ENCODE results near the gene AFAP1L1. TPM values are rescaled to one million over a fixed set of nuclear protein-coding genes. Genes with fewer than 3 reads are reported as not detected.

AFAP1L1 gene
- total RNA-seq, 1 donor from 2014 or later = 8.3 TPM

DNA sequence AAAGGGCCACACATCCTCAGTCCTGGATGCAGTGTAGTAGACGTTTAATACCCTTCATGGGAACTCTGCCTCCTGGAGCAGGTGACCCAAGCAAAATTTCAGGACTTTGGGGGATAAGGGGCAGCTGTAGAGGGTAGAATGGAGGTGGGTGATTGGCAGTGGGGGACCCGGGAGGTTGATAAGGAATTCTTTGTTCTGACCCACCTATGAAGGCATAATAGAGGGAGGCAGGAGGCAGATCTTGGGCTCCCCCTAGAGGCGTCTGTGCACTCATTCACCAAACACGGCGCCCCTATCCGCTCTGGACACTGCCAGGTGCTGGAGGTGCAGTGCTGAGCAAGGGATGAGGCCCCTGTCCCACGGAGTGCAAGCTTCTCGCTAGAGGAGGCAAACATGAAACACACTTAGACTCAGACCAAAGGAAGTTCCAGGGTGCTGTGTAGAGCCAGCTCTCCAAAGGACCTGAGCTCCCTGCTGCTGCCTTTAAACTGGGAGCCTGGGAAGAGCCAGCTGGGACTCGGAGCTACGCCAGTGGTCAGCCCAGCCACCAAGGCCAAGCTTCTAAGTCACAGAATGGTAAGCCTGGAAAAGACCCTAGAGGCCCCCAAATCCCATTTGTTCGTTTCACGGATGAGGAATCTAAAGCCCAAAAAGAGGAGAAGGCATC is 99.8 kb downstream of the AFAP1L1 start:
- no peak overlapping the region for H3K27ac ChIP-seq (ENCODE audit: low read depth, low read length)
- H3K27me3 ChIP-seq (ENCODE audit: insufficient read depth, low read length) = no peaks in the 10 kb centered on the region
- H3K4me1 Mint-ChIP-seq (ENCODE audit: low read depth, unreplicated experiment) = peaks cover 13% of the 10 kb centered on the region
- H3K9me3 Mint-ChIP-seq (ENCODE audit: unreplicated experiment) = no peaks in the 10 kb centered on the region
- no peak overlapping the region for H3K4me2 ChIP-seq (ENCODE audit: low read length)
- H3K9ac ChIP-seq (ENCODE audit: low read length) = no peak overlapping the region
- H3K4me3 Mint-ChIP-seq (ENCODE audit: unreplicated experiment) = no peak overlapping the region
- H4K20me1 ChIP-seq (ENCODE audit: insufficient read depth, low read length) = no peaks in the 10 kb centered on the region
- H3K27me3 Mint-ChIP-seq (ENCODE audit: low read depth, unreplicated experiment) = no peaks in the 10 kb centered on the region
- no peak overlapping the region for H3K4me3 ChIP-seq (ENCODE audit: insufficient read depth, low read depth, low read length)
- FAIRE-seq = no peak
- no peaks in the 10 kb centered on the region for H3K4me1 ChIP-seq (ENCODE audit: insufficient read depth, low read length)
- H3K79me2 ChIP-seq (ENCODE audit: insufficient read depth, low read length) = no peaks in the 10 kb centered on the region
- peak; percentile 8 for DNase-seq (ENCODE audit: low read depth)
- no peaks in the 10 kb centered on the region for H3K36me3 ChIP-seq (ENCODE audit: insufficient read depth, low read length)
- H3K36me3 Mint-ChIP-seq (ENCODE audit: low read depth, unreplicated experiment) = no peaks in the 10 kb centered on the region
- TF ChIP-seq, protein P1, sequence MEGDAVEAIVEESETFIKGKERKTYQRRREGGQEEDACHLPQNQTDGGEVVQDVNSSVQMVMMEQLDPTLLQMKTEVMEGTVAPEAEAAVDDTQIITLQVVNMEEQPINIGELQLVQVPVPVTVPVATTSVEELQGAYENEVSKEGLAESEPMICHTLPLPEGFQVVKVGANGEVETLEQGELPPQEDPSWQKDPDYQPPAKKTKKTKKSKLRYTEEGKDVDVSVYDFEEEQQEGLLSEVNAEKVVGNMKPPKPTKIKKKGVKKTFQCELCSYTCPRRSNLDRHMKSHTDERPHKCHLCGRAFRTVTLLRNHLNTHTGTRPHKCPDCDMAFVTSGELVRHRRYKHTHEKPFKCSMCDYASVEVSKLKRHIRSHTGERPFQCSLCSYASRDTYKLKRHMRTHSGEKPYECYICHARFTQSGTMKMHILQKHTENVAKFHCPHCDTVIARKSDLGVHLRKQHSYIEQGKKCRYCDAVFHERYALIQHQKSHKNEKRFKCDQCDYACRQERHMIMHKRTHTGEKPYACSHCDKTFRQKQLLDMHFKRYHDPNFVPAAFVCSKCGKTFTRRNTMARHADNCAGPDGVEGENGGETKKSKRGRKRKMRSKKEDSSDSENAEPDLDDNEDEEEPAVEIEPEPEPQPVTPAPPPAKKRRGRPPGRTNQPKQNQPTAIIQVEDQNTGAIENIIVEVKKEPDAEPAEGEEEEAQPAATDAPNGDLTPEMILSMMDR (IDR thresholded peaks at IDR 0.05; ENCODE audit: insufficient read depth, low read depth, low read length) = peak; percentile 66
- TF ChIP-seq EZH2 (IDR thresholded peaks at IDR 0.05; ENCODE audit: insufficient read depth, low read length) = no peak
- no peak overlapping the region for H3K27ac Mint-ChIP-seq (ENCODE audit: unreplicated experiment)
- no peak overlapping the region for H2AFZ ChIP-seq (ENCODE audit: low read depth, low read length)
- no peaks in the 10 kb centered on the region for H3K9me3 ChIP-seq (ENCODE audit: insufficient read depth, low read depth, low read length)

DNA sequence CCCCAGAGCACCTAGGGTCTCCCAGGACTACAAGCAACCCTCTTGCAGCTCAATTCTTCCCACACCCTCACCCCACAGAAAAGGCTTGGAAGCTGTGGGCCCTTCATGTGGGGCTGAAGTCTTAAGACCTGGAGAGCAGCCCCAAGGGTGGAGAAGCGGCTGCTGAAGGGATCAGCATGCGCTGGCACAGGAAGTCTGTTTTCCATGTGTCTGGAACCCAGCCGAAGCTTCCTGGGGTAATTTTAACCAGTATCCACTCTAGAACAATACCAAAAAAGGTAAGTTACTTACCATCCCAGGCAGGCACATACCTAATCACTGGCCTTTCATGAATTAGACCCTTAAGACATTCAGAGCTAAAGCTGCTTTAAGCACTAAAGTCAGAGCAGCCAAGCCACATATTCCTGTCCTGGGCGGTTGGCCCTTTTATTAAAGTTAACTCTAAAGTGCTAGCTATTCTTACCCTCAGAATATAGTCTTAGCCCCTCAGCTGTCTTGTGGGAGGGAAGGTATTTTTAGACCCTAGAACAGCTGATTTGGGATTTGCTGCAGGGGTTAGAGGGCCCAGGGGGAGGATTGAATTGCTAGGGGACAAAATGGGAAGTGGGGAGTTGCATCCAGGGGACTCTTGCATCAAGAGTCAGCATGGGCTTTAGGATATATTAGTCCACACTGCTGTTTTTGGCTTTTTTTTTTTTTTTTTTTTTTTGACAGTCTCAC is 100.6 kb downstream of the AFAP1L1 start:
- H3K4me2 ChIP-seq (ENCODE audit: low read length) = no peak overlapping the region
- FAIRE-seq = no peak

More for the DNA sequence above, 100.6 kb downstream of the AFAP1L1 start:
- H3K36me3 ChIP-seq (ENCODE audit: insufficient read depth, low read length) = no peaks in the 10 kb centered on the region
- Mint-ChIP-seq H3K9me3 (ENCODE audit: unreplicated experiment) (no peaks in the 10 kb centered on the region), H3K36me3 (ENCODE audit: low read depth, unreplicated experiment) (no peaks in the 10 kb centered on the region), H3K4me3 (ENCODE audit: unreplicated experiment) (no peak overlapping the region), H3K4me1 (ENCODE audit: low read depth, unreplicated experiment) (peaks cover 7% of the 10 kb centered on the region), H3K27ac (ENCODE audit: unreplicated experiment) (no peak overlapping the region), H3K27me3 (ENCODE audit: low read depth, unreplicated experiment) (no peaks in the 10 kb centered on the region)
- H4K20me1 ChIP-seq (ENCODE audit: insufficient read depth, low read length) = no peaks in the 10 kb centered on the region
- H3K4me3 ChIP-seq (ENCODE audit: insufficient read depth, low read depth, low read length) = no peak overlapping the region
- H3K4me1 ChIP-seq (ENCODE audit: insufficient read depth, low read length) = no peaks in the 10 kb centered on the region
- H3K9me3 ChIP-seq (ENCODE audit: insufficient read depth, low read depth, low read length) = peaks cover 2% of the 10 kb centered on the region
- H3K27me3 ChIP-seq (ENCODE audit: insufficient read depth, low read length) = no peaks in the 10 kb centered on the region
- no peak overlapping the region for H3K9ac ChIP-seq (ENCODE audit: low read length)
- no peaks in the 10 kb centered on the region for H3K79me2 ChIP-seq (ENCODE audit: insufficient read depth, low read length)
- no peak overlapping the region for H3K27ac ChIP-seq (ENCODE audit: low read depth, low read length)
- TF ChIP-seq, protein P1 (IDR thresholded peaks at IDR 0.05; ENCODE audit: insufficient read depth, low read depth, low read length) = no peak
- no peak for TF ChIP-seq EZH2 (IDR thresholded peaks at IDR 0.05; ENCODE audit: insufficient read depth, low read length)
- DNase-seq (ENCODE audit: low read depth) = no peak
- no peak overlapping the region for H2AFZ ChIP-seq (ENCODE audit: low read depth, low read length)
